ENCODE measurements around the gene SEC14L2. TPM values are rescaled to one million over a fixed set of nuclear protein-coding genes. Genes with fewer than 3 reads are reported as not detected.
A peak's percentile ranks its signal among the peaks of the same experiment; 100 is the strongest.

Gene SEC14L2
- total RNA-seq, 1 donor from 2014 or later = 0.40 TPM

- Mint-ChIP-seq H3K4me3 (peak overlapping the region; percentile 97), H3K27ac (peak overlapping the region; percentile 96), H3K9me3 (no peaks in the 10 kb centered on the region), H3K36me3 (ENCODE audit: low read depth) (peaks cover 28% of the 10 kb centered on the region), H3K27me3 (no peaks in the 10 kb centered on the region), H3K4me1 (peaks cover 47% of the 10 kb centered on the region)
- DNase-seq = no peak
- no peak for ATAC-seq (ENCODE audit: low read depth)
- CTCF ChIA-PET = interaction anchor here (1.1 to 4.1 kb wide), 5 partner anchors 35 to 135 kb away, joined by 3 to 27 read pairs (median 5); partner anchors contain the start of genes CASTOR1 and RNF215
- intact Hi-C loops (cut with micrococcal nuclease) = loop anchor here (1.0 to 10.0 kb wide), 6 partner anchors 96 to 1035 kb away; partner anchors contain the start of genes AP1B1, NF2, SMTN and TBC1D10A
- TF ChIP-seq CTCF (IDR thresholded peaks at IDR 0.05) = no peak
- POLR2A ChIA-PET = interaction anchor here (0.5 to 4.4 kb wide), 15 partner anchors 9 to 1216 kb away, joined by 3 to 42 read pairs (median 5); partner anchors contain the start of genes CCDC157, PES1, SEC14L2 and SF3A1
Measured at GRCh38 chr22:30422481-30423300, 25.9 kb downstream of the SEC14L2 start.

- ATAC-seq (ENCODE audit: low read depth) = peak; percentile 16
- H3K4me3 Mint-ChIP-seq = peak overlapping the region; percentile 97
Measured at GRCh38 chr22:30423301-30423958, 26.6 kb downstream of the SEC14L2 start.

GRCh38 chr22:30423959-30424533, 27.2 kb downstream of the SEC14L2 start:
- Mint-ChIP-seq H3K9me3 (no peaks in the 10 kb centered on the region), H3K27me3 (no peaks in the 10 kb centered on the region), H3K36me3 (ENCODE audit: low read depth) (peaks cover 33% of the 10 kb centered on the region), H3K4me3 (peak overlapping the region; percentile 97), H3K27ac (peak overlapping the region; percentile 96), H3K4me1 (peaks cover 47% of the 10 kb centered on the region)
- no peak for TF ChIP-seq CTCF (IDR thresholded peaks at IDR 0.05)
- POLR2A ChIA-PET = interaction anchor here (0.6 to 4.4 kb wide), 26 partner anchors 11 to 661 kb away, joined by 3 to 42 read pairs (median 5); partner anchors contain the start of genes ASCC2, CASTOR1, CCDC157 and PES1
- DNase-seq = peak; percentile 89
- CTCF ChIA-PET = interaction anchor here (0.8 to 4.1 kb wide), 9 partner anchors 10 to 161 kb away, joined by 3 to 35 read pairs (median 4); partner anchors contain the start of genes CASTOR1, CCDC157, RNF215 and SF3A1
- intact Hi-C loops (cut with micrococcal nuclease) = loop anchor here (1.0 to 10.0 kb wide), 9 partner anchors 97 to 1037 kb away; partner anchors contain the start of genes AP1B1, NF2, NIPSNAP1 and PES1
- peak; percentile 88 for ATAC-seq (ENCODE audit: low read depth)

More at GRCh38 chr22:30423301-30423958, 26.6 kb downstream of the SEC14L2 start:
- Mint-ChIP-seq H3K27me3 (no peaks in the 10 kb centered on the region), H3K27ac (peak overlapping the region; percentile 96), H3K4me1 (peaks cover 47% of the 10 kb centered on the region), H3K9me3 (no peaks in the 10 kb centered on the region), H3K36me3 (ENCODE audit: low read depth) (peaks cover 32% of the 10 kb centered on the region)
- CTCF ChIA-PET = interaction anchor here (0.8 to 4.1 kb wide), 7 partner anchors 17 to 160 kb away, joined by 3 to 35 read pairs (median 4); partner anchors contain the start of genes CASTOR1, CCDC157, RNF215 and SF3A1
- intact Hi-C loops (cut with micrococcal nuclease) = loop anchor here (1.0 to 10.0 kb wide), 6 partner anchors 97 to 1036 kb away; partner anchors contain the start of genes AP1B1, NF2, SMTN and TBC1D10A
- POLR2A ChIA-PET = interaction anchor here (0.5 to 4.4 kb wide), 26 partner anchors 11 to 1215 kb away, joined by 3 to 42 read pairs (median 5); partner anchors contain the start of genes ASCC2, CASTOR1, CCDC157 and PES1
- no peak for DNase-seq
- no peak for TF ChIP-seq CTCF (IDR thresholded peaks at IDR 0.05)

GRCh38 chr22:30424534-30425326, 27.9 kb downstream of the SEC14L2 start:
- no peaks in the 10 kb centered on the region for H3K9me3 Mint-ChIP-seq
- H3K27ac Mint-ChIP-seq = peak overlapping the region; percentile 96
- peaks cover 32% of the 10 kb centered on the region for H3K36me3 Mint-ChIP-seq (ENCODE audit: low read depth)
- ATAC-seq (ENCODE audit: low read depth) (no peak), DNase-seq (no peak)
- intact Hi-C loops (cut with micrococcal nuclease) = loop anchor here (1.0 to 10.0 kb wide), 7 partner anchors 167 to 1037 kb away; partner anchors contain the start of genes AP1B1, NF2, NIPSNAP1 and PES1
- H3K4me1 Mint-ChIP-seq = peaks cover 47% of the 10 kb centered on the region
- no peaks in the 10 kb centered on the region for H3K27me3 Mint-ChIP-seq
- TF ChIP-seq CTCF (IDR thresholded peaks at IDR 0.05) = no peak
- H3K4me3 Mint-ChIP-seq = peak overlapping the region; percentile 97
- ChIA-PET POLR2A (interaction anchor here (0.9 to 4.4 kb wide), 22 partner anchors 10 to 922 kb away, joined by 3 to 42 read pairs (median 5); partner anchors contain the start of genes ASCC2, CASTOR1, CCDC157 and PATZ1), CTCF (interaction anchor here (0.8 to 4.1 kb wide), 9 partner anchors 9 to 161 kb away, joined by 3 to 35 read pairs (median 4); partner anchors contain the start of genes CCDC157, RNF215 and SF3A1)
